A172 (cell line): Measurements from ENCODE around the gene UST. TPM values are rescaled to one million over a fixed set of nuclear protein-coding genes. Genes with fewer than 3 reads are reported as not detected.
A peak's percentile ranks its signal among the peaks of the same experiment; 100 is the strongest.
"Not testable (repeated sequence)": the region's sequence is repeated elsewhere in the genome, so short reads cannot be mapped to it uniquely, and the experiment has no call there.

Source experiments
- DNase-seq: peaks from one replicate; pipeline ENCODE4 v3.0.0-alpha.2; 2015; ENCODE audit warnings: low spot score
- total RNA-seq: library from RNA; depleted of rRNA; stranded (reverse); fragments of >200 nt; shearing (Covaris generic); gene quantifications from 2 replicates; pipeline ENCODE4 v1.2.3, GENCODE V29; 2014

The UST gene
- total RNA-seq, 1 experiment from 2014 or later: 2.6 TPM

- no peak for DNase-seq
Measured at GRCh38 chr6:148837941-148838340, 91.1 kb downstream of the UST start.

- DNase-seq: no peak
Measured at GRCh38 chr6:148839044-148839443, 92.2 kb downstream of the UST start.

GRCh38 chr6:148840256-148840655, 93.4 kb downstream of the UST start:
- DNase-seq: no peak

GRCh38 chr6:148842296-148843019, 95.6 kb downstream of the UST start:
- DNase-seq: no peak

- no peak for DNase-seq
Measured at GRCh38 chr6:148845464-148845863, 98.6 kb downstream of the UST start.

- DNase-seq: no peak
Measured at GRCh38 chr6:148846778-148847761, 100.2 kb downstream of the UST start.

GRCh38 chr6:148848915-148849314, 102.1 kb downstream of the UST start:
- no peak for DNase-seq

- DNase-seq: not testable (repeated sequence)
Measured at GRCh38 chr6:148849449-148849848, 102.6 kb downstream of the UST start.

- DNase-seq: no peak
Measured at GRCh38 chr6:148850964-148851363, 104.1 kb downstream of the UST start.

GRCh38 chr6:148851683-148852556, 105.1 kb downstream of the UST start:
- DNase-seq: no peak

- no peak for DNase-seq
Measured at GRCh38 chr6:148852688-148853087, 105.9 kb downstream of the UST start.

- DNase-seq: not testable (repeated sequence)
Measured at GRCh38 chr6:148853113-148853512, 106.3 kb downstream of the UST start.

GRCh38 chr6:148854096-148854495, 107.3 kb downstream of the UST start:
- DNase-seq: no peak

- no peak for DNase-seq
Measured at GRCh38 chr6:148854992-148855391, 108.2 kb downstream of the UST start.

GRCh38 chr6:148855744-148856143, 108.9 kb downstream of the UST start:
- no peak for DNase-seq

GRCh38 chr6:148857798-148858390, 111.1 kb downstream of the UST start:
- peak; percentile 48 for DNase-seq

- not testable (repeated sequence) for DNase-seq
Measured at GRCh38 chr6:148864132-148864531, 117.3 kb downstream of the UST start.

- DNase-seq: no peak
Measured at GRCh38 chr6:148864941-148865340, 118.1 kb downstream of the UST start.

- no peak for DNase-seq
Measured at GRCh38 chr6:148866657-148867268, 119.9 kb downstream of the UST start.

GRCh38 chr6:148867862-148868261, 121.0 kb downstream of the UST start:
- peak; percentile 43 for DNase-seq

GRCh38 chr6:148868314-148868713, 121.5 kb downstream of the UST start:
- DNase-seq: peak; percentile 61
